HG03457 (cell line): Measurements from ENCODE around the gene REC8.
"Not testable (repeated sequence)": the region's sequence is repeated elsewhere in the genome, so short reads cannot be mapped to it uniquely, and the experiment has no call there.

Experiments
- ATAC-seq: cut with Tn5 transposase; IDR thresholded peaks from one replicate; pipeline ENCODE4 v1.9.1; 2021; ENCODE audit warnings: moderate number of reproducible peaks; ENCODE audit not compliant: unreplicated experiment

REC8 gene

DNA sequence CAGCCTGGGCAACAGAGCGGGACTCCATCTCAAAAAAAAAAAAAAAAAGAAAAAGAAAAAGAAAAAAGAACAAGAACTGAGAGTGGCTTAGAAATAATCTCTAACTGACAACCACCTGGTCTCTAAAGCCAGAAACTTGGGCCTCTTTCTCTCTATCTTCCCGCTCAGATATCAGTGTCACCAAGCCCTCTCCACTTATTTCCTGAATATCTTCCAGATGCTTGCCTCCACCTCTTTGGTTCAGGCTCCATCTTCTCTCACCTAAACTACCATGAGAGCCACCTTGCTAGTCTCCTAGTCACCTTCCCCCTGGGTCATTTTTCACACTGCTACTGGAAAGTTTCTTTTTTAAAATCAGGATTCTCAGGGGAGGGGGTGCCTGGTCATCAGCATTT, 25.2 kb downstream of the REC8 start:
- ATAC-seq: no peak

DNA sequence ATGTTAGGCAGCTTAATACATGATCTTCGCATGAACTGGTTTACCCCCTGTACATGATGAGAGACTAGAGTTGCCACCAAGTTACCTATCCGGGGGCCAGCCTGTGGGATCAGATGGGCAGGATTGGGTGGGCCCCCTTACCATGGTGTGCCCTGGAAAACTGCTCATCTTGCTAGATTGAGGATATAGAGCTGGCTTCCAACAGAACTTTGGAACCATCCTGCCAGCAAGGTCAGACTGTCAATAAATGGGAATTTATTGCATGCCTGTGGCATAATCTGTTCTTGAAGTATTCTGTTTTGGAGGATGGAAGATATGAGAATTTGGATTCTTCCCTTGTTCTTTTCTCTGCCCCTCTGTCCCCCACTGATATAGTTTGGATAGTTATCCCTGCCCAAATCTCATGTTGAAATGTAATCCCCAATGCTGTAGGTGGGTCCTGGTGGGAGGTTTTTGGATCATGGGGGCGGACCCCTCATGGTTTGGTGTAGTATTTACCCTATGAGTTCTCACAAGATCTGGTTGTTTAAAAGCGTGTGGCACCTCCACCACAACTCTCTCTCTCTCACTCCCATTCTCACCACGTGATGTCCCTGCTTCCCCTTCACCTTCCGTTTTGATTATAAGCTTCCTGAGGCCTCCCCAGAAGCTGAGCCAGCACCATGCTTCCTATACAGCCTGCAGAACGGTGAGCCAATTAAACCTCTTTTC, 27.1 kb downstream of the REC8 start:
- no peak for ATAC-seq

DNA sequence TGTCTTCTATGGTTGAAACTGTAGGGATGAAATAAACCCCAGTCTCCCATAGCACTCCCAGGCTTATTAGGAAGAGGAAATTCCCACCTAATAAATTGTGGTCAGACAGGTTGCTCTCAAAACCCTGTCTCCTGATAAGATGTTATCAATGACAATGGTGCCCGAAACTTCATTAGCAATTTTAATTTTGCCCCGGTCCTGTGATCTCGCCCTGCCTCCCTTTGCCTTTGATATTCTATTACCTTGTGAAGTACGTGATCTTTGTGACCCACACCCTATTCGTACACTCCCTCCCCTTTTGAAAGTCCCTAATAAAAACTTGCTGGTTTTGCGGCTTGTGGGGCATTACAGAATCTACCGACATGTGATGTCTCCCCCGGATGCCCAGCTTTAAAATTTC, 30.7 kb downstream of the REC8 start:
- not testable (repeated sequence) for ATAC-seq

DNA sequence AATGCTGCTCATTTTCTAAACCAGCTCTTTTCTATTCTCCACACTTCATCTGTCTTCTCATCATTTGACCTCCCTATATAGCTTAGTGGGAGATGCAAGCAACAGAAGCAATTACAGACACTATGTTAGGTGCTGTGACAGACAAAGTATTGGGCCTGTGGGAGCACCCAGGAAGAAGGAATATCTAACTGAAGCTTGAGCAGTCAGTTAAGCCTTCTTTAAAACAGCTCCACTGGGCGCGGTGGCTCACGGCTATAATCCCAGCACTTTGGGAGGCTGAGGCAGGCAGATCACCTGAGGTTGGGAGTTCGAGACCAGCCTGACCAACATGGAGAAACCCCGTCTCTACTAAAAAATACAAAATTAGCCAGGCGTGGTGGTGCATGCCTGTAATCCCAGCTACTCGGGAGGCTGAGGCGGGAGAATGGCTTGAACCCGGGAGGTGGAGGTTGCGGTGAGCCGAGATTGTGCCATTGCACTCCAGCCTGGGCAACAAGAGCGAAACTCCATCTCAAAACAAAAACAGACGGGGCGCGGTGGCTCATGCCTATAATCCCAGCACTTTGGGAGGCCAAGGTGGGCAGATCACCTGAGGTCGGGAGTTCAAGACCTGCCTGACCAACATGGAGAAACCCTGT, 31.5 kb downstream of the REC8 start:
- ATAC-seq: not testable (repeated sequence)

DNA sequence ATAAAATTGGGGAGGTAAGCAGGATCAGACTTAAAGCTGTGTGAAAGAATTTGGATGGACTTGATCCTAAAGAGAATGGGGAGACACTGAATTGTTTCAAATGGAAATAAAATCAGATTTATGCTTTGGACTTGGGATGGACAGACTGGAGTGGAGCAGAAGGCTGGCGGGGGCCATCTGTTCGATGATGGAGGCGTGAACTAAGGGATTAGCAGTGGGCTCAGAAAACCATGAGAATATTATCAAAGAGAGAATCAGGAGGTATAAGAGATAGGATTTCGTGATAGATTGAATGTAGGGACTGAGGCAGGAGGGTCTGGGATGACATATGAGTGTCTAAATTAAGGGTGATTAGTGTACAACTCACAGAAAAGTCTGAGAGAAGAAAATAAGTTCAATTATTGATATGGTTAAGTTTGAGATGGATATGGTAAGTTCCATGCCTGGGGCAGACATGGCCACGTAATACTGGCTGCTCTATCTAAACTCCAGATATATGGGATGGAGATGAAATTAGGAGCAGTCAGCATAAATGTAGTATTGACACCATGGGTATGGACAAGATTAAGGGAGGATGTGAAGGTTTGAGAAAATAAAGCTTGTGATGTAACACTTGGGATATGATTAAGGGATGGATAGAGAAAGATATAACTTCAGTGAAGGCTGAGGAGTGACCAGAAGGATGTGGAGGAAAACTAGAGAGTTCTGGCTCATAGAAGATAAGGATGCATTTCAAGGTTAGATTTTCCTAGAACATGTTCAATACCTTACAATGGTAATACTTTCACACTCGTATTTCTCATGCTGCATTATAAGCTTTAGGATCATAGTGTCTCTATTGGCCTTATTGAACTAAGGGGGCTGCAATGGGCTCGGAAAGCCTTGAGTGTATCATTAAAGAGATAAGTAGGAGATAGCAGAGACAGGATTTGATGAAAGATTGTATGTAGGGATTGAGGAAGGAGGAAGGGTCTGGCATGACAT, 32.6 kb downstream of the REC8 start:
- no peak for ATAC-seq

DNA sequence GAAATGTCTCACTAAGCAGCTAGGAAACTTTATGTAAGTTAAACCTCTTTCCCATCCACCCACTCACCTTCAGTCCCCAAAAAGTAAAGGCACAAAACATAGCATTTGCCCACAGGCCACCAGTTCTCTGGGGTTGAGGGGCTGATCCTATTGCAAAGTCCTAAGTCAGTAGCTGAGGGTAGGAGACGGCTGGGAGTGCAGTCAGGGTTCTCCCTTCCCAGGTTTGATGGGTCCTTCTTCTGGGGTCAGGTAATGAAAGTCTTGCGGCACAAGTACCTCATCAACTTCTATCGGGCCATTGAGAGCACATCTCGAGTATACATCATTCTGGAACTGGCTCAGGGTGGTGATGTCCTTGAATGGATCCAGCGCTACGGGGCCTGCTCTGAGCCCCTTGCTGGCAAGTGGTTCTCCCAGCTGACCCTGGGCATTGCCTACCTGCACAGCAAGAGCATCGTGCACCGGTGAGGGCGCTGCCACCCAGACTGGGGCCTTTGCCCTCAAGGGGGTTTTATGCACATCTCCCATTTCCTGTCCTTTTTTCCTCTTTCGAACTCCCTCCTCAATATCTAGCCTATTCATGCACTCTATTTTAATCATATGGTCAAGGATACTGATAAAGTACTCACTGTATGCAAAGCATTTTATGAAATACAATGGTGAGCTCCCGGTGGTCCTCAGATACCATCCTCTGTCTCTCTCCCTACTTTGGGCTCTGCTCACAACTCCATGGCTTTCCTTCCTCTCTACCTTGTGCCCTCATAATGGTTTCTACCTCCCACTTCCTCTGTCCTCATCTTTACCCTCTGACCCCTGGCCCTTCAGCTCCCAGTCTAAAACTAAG, 34.6 kb downstream of the REC8 start:
- no peak for ATAC-seq

DNA sequence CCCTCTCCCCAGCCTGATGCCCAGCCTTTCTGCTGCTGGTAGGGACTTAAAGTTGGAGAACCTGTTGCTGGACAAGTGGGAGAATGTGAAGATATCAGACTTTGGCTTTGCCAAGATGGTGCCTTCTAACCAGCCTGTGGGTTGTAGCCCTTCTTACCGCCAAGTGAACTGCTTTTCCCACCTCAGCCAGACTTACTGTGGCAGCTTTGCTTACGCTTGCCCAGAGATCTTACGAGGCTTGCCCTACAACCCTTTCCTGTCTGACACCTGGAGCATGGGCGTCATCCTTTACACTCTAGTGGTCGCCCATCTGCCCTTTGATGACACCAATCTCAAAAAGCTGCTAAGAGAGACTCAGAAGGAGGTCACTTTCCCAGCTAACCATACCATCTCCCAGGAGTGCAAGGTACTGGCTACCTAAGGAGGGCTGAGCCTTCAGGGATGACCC, 35.2 kb downstream of the REC8 start:
- no peak for ATAC-seq

DNA sequence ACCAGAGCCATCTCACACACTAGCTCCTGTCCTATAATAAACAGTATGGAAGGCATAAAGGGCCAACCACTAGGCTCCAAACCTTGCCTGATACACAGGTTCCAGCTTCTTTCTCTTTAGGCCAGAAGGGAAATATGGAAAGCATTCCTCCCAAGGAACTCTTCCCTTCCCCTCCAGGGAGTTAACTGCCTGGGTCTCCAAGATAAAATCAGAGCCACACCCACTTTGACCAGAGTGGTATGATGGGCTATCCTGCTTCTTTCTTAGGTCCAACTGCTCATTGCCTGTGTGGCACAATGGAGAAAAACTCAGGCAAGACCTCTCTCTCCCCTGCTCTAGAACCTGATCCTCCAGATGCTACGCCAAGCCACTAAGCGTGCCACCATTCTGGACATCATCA, 35.7 kb downstream of the REC8 start:
- no peak for ATAC-seq

DNA sequence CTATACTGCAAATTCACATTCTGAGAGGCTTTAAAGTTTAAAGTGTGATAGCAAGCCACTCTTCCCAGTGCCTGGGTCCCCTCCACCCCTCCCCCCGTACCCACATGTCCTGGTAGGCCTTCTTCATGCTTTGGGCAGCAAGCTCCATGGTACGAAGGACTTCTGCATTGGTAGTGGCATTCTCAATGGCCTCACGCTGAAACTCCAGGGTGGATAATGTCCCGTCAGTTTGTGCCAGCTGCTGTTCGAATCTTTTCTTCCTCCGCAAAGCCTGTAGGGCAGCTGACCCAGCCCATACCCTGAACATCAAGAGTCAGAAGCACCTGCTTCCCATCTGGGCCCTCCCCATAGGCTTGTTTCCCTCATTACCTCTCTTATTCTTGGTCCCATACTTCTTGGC, 39.4 kb downstream of the REC8 start:
- no peak for ATAC-seq

DNA sequence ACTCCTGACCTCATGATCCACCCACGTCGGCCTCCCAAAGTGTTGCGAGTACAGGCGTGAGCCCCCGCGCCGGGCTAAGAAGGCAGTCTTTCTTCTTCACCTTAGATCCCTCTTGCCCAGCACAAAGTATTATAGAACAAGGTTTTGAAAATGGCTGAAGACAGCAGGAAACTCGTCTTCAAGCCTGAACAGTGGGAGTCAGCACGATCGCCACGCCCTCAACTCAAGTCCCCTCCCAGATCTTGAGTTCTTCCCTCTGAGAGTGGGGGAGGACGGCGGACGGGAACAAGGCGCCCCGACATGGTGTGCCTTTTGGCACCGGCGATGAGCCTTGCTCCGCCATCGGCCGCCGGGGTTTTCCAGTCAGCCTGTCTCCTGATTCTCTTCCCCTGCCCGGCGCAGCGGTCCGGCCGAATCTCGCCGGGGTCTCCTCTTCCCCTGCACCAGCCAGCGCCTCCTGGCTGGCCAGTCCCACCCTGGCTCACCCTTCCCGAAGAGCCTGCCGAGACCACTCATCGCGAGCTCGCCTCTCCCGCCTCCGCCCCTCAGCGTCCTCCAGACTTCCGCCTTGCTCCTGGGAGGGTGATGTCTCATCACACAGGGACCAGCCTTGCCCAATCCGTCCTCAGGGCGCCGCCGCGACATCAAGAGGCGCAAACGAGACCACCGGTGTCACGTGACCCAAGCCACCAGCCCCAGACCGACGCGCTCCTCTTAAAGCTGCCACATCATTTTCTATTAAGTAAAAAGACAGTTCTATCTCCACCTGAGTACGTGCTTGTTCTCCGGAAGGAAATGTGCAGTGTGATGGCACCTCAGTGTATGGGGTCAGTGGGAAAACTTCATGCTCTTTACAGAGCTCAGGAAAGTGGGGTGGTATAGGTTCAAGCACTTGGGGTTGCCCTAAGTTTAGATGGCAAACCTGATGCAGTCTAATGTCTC, 41.3 kb downstream of the REC8 start, which contains the start of gene CHMP4A:
Gene CHMP4A, minus strand, starts transcription at position 565 of the 942 bp plus-strand sequence. Its CDS starts 49 bp downstream, at position 516.
- peak; percentile 64 for ATAC-seq

DNA sequence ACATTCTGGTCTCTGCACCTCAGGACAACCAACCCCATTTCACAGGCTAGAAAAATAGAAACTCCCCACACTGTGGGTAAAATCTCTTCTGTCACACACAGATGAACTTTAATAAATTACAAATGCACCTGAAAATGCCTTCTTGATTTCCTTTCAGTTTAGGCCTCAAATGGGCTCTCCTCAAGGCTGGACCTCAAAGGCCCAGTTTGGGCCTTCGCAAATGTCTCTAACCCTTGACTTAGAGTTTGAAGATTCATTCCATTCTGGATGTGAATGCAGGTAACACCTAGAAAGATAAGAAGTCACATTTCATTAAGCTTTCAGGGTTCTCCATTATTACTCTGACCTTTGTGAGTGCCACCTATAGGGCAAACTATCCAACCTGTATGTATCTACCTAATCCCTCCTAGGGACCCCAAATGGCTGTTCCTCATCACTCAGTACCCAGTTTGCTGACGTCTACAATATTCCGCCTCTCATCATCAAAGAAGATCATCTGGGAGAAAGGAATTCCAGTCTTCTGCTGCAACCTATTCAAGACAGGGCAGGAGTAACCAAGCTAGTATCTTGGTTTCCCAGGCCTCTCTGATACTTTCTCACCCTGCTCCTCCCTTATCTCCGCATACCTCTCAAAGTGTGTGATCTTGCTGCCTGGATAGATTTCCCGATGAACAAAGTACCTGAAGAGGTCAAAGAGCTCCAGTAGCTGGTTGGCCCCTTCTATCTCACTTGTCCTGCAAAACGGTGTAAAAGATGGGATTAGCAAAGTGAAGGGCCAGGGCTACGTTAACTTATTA, 42.2 kb downstream of the REC8 start:
- no peak for ATAC-seq

DNA sequence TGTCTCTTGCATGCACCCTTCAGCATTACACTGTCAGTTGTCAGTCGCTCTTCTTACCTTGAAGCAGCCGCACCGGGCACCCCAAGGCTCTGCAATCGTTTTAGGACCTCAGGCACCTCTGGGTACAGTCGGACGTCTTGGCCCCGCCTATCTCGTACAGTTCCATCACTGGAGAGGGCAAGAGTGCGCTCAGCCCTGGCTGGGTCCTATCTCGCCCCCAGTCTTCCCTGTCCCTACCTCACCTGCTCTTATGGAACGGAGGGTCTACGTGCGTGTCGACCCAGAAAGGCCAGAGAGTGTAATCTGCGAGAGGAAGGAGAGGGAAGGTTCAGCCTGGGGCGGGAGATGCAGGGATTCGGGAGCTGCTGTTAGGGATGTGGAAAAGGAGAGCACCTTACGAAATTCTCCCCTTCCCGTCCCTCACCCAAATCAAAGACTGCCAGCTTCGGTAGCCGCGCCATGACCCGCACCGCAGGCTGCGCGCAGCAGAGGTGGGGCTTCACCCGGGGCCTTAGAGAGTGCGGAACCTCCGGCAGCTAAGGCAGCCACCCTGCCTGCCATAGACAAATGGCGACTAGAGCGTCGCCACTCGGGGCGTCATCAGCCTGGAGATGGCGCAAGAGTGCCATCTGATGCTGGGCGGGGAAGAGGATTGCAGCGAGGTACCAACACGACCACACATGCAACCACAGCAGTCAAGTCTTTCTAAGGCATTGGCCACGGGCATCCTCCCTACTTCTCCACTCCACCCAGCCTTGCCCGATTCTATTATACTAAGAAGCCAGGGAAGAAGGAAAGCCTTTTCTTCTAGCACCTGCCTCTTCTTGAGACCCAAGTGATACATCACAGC, 43.8 kb downstream of the REC8 start, which contains the start of gene MDP1:
Gene MDP1, minus strand, starts transcription at position 572 of the 850 bp plus-strand sequence. Its CDS starts 111 bp downstream, at position 461.
- ATAC-seq: peak; percentile 42

DNA sequence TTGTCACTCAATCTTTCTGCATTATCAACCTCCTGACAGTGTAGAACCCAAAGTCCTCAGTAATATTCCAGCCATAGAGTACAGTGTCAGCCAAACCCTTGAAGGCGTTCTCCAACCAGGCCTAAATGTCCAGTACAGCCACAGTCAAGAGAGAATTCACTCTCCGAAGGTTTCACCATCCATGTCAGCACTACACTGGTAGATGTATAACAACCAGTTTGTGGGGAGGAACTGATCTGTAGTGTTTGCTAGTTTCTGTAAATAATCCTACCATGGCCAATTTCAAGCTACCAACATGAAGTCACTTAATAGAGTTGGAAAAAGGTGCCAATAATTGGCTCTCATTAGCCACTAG, 44.4 kb downstream of the REC8 start:
- no peak for ATAC-seq

DNA sequence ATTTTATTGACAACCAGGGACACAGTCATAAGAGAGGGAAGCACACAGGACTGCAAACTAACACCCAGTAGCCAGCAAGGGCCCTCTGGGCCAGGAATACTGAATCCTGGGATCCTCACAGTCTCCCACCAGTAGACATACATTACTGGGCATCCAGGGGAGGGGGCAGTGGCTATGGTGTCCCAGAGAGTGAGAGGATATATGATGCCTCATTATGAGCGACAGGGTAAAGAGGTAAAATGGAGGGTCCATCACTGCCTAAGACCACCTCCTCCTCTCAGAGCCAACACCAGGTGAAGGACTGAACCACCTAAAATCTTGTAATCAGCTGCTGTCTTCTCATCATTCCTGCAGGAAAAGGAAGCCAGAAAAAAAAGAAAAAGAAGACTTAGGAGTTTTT, 45.0 kb downstream of the REC8 start:
- not testable (repeated sequence) for ATAC-seq

DNA sequence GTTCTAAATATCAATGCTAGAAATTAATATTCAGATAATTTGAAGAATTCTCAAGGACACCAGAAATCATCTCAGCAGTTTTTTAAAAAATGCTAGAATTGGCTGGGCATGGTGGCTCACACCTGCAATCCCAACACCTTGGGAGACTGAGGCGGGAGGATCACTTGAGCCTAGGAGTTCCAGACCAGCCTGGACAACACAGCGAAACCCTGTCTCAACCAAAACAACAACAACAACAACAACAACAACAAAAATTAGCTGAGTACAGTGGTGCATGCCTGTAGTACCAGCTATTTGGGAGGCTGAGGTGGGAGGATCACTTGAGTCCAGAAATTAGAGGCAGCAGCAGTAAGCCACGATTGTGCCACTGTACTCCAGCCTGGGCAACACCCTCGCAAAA, 47.2 kb downstream of the REC8 start:
- ATAC-seq: no peak

DNA sequence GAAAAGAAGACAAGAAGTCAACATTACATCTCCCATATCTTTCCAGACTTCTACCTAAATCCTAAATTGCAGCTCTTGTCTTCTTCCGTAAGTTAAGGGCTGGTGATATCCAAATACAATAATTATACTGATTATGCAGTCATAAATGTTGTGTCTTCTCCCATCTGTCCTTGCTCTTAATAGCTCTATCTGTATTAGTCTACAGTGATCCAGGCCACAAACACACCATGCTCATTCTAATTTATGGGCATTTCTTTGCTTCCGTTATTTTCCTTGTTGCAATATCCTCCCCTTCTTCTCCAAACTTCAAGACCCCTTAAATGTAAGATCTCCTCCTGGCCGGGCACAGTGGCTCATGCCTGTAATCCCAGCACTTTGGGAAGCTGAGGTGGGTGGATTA, 47.6 kb downstream of the REC8 start:
- no peak for ATAC-seq

DNA sequence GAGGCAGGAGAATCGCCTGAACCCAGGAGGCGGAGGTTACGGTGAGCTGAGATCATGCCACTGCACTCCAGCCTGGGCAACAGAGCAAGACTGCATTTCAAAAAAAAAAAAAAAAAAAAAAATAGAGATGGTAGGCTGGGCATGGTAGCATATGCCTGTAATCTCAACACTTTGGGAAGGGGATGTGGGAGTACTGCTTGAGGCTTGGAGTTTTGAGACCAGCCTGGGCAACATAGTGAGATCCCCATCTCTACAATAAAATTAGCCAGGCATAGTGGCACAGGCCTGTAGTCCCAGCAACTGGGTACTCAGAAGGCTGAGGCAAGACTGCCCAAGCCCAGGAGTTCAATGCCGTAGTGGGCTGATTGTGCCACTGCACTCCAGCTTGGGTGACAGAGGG, 51.1 kb downstream of the REC8 start:
- not testable (repeated sequence) for ATAC-seq
